Posterior cingulate gyrus (tissue), 11 donors: ENCODE results near the gene KLK13.

ENCODE experiments used
- DNase-seq, 10 donors: peaks; one replicate each; pipeline versions ENCODE4 v3.0.0 to v3.0.0-alpha.2; 2020 to 2021; ENCODE audit warnings: mixed read lengths in 3 of 10
- intact Hi-C: fragments of 100-400 bp; cut with DNase I; formaldehyde crosslinking; loops from one replicate; pipeline ENCODE4 v1.15.1; 2023

KLK13 gene

DNA sequence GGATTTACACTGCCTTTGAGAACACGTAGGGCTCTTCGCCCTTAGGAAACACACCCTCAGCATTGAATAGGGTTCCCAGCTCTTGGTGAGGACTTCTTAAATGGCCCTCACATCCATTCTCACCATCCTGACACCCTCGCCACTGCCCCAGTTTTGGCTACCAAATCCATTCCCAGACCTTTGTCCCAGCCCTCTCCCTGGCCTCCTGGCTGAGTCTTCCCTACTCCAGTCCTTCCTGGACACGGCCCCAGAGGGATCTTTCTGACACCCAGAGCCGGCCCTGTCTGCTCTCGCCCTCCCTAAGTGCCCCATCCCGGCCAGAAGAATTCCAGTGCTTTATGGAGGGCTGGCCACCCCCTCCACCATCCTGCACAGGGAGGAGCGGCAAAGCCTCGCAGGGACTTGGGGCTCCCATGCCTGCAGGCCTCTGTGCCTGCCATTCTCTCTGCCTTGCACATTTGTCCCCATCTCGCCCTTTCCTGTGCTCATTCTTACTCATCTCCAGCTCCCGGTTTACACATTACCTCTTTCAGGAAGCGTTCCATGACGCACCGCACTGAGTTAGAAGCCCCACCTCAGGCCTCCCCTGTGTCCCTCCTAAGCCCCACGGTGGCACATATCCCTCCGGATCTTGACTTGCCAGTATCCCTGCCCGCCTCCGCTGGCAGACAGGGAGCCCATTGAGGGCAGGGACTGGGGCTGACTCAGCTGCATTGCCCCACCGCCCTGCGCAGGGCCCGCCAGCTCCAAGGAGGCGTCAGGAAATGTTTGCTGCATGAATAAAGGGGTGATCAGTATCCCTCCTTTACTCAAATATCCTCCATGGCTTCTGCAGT is 28.8 kb upstream of the KLK13 start:
- intact Hi-C loops, result loop anchor here (1.0 kb wide), 1 partner anchor 72 kb away; no protein-coding TSS in a partner anchor
- DNase-seq, result peak in 3 of 10 donors; percentile 39 to 73 (median 46)

DNA sequence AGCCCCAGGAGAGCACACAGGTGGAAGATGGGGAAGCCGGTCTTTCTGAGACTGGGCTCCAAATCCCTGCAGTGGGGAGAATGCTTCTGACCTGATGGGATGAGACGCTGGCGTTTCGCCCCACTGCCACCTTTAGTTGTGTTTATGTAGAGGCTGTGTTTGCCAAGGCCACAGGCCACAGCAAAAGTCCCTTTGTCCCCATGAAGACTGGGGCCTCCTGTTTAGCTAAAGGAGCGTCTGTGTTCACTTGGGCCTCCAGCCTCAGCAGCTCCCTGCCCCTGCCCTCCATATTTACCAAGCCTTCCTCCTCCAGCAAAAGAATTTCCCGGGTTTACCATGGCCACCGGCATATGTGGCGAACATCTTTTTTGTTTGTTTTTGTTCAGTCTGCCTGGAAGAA is 28.2 kb upstream of the KLK13 start:
- peak in 3 of 10 donors; percentile 20 to 82 (median 50) for DNase-seq
- intact Hi-C loops, result no loop called here

DNA sequence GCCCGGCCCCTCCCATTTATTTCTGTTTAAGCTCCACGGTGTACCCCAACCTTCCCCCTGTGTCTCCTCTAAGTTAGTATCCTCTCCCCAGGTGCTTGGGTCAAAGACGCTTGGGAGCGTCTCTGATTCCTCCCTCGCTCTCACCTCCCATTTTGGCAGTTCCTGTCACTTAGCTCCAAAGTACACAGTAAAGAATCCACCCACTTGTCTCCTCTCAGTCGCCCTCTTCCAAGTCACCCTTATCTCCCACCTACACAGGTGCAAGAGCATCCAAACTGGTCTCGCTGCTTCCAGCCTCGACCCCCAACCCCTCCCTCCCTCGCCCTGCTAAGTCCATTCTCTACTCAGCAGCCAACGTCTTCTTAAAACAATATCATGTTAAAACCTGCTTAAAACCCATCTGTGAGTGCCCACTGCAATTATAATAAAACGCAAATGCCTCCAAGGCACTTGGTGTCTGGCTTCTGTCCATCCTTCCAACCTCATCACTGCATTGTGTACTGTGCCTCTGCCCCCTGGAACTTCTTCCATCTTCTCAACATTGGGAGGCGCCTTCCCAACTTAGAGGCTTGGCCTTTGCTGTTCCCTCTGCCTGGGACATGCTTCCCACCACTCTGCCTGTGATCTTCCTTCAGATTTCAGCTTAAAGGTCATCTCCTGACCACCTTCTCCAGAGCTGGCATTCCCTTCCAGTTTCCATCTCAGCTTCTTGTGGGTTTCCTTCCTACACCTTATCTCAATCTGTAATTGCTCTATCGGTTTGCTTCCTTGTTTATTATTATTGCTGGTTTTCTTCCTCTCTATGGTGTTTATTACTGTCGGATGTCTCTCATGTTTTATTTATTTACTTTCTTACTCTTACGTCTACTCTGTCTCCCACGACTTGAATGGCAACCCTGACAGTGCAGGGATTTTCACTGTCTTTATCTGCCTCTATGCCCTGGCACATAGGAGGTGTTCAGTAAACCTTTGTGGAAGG is 27.3 kb upstream of the KLK13 start:
- peak in 2 of 10 donors; percentile 16 to 25 for DNase-seq
- intact Hi-C loops, result no loop called here

DNA sequence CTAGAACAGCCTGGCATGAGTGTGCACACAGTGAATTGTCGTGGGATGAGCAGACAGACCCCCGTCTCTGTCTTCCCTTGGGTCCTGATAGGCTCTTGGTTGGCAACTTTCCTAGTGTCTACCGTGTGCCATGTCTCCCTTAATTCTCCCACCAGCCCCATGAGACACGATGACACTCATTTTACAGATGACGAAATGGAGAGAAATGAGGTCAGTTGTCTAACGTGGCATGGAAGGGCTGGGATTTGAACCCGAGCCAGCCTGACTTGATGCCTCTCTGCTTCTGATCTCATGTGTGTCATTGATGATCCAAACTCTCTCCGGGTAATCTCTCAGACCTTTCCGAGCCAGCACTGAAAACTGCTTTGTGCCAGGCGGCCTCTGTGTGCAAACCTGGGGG is 26.2 kb upstream of the KLK13 start:
- DNase-seq, result peak in 1 of 10 donors; percentile 21
- intact Hi-C loops, result no loop called here

DNA sequence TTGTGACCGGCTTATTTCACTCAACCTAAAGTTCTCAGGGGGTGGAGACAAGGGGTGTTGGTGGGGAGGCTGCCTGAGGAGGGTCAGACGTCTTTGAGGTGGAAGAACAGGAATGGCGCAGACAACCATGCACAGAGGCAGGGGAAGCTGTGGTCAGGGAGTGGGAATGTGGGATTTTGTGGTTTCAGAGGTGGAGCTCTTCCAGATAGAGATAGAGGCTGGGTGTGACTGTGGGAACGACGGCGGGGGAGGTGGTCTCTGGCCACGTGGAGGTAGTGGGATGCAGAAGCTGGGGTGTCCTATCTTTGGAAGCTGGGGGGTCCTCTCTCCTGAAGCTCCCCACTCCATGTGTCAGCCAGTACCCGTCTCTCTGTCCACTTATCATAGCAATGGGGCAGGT is 25.6 kb upstream of the KLK13 start:
- peak in 2 of 10 donors; percentile 10 to 53 for DNase-seq
- intact Hi-C loops, result no loop called here

DNA sequence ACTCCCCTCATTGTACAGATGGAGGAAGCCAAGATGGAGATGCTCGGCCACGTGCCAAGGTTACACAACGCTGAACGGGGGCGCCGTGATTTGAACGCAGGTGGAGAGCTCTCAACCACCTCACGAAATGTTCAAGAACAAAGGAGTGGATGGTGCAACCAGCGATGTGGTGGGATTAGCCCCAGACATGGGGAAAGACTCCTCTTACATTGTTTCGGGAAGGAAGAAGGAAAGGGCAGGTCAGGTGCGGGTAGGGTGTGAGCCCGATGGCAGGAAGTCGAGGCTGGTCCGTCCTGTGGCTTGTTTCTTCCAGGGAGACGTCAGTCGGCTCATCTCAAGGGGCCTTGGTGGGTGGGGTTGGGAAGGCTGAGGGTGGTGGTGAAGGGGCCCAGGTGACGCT is 24.9 kb upstream of the KLK13 start:
- intact Hi-C loops, result no loop called here
- peak in 2 of 10 donors; percentile 32 to 60 for DNase-seq

DNA sequence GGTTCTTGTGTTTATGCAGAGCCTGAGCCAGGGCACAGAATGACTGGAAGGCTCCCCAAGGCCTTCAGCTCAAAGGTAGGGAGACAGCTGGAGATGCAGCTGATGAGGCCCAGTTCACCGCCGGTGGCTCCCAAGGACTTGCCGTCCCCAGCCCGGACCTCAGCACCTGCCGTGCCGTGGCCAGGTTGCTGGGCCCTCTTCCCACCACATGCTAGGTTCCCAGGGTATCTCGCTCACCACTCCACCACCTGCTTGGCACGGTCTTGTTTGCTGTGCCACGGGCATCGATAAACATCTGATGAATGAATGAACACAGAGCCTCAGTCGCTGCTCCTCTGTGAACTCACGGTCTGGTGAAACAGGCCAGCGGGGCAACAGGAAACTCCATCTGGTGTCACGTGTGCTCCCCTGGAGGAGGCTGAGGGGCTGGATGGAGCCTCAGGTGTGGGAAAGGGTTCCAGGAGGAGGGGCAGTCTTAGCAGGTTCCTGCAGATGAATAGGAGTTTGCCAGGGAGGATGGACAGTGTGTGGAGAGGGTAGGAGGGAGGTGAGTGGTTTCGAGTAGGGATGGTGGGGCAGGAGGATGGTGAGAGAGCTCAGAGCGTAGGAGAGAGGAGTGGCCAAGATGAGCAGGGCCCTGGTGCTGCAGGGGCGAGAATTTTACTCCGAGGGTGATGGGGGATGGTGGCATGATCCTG is 21.4 kb upstream of the KLK13 start:
- intact Hi-C loops, result no loop called here
- peak in 2 of 10 donors; percentile 46 to 55 for DNase-seq

DNA sequence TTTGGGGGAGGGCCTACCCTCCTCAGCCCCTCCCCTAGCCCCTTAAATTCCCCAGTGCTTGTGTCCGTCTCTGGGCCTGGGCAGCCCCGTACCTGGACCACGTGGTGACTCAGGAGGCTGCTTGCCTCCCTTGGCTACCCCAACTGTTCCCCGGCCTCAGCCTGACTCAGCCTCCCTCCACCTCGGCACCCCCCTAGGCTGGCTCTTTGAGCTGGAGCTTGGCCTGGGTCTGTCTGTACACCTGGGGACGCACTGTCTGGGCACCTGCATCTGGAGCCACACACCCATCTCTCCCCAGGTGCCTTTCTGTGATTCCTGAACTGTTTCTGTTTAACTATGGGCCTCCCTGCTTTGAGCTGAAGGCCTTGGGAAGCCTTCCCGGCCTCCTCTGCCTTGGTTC is 19.6 kb upstream of the KLK13 start:
- DNase-seq, result peak in 2 of 10 donors; percentile 53 to 71
- intact Hi-C loops, result no loop called here

DNA sequence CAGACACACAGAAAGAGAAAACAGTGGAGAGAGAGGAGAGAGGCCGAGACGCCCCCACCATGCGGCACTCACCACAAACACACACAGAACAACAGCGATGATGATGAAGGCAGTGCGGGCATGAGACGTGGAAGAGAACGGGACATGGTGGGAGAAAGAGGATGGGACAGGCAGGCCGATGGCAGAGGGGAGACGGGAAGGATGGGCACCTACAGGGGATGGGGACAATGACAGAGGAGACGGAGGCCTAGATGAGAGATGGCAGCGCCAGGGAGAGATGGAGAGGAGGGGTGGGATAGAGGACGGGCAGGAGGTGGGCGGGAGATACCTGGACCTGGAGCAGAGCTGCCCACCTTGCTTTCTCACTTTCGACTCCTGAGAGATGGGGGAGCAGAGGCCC is 18.9 kb upstream of the KLK13 start:
- peak in 2 of 10 donors; percentile 24 to 59 for DNase-seq
- intact Hi-C loops, result no loop called here

DNA sequence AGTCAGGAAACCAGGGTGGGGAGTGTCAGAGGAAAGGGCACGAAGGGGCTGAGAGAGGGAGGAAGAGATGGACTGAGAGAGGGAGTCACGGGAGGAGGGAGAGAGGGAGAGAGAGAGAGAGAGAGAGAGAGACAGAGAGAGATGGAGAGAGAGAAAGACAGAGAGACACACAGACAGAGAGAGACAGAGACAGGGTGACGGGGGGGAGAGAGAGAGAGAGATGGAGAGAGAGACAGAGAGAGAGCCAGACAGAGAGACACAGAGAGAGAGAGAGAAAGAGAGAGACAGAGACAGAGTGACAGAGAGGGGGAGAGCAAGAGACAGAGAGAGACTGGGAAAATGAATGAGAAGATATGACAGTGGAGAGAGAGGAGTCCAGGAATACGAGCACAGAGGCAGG is 18.3 kb upstream of the KLK13 start:
- no peak for DNase-seq
- intact Hi-C loops, result no loop called here

DNA sequence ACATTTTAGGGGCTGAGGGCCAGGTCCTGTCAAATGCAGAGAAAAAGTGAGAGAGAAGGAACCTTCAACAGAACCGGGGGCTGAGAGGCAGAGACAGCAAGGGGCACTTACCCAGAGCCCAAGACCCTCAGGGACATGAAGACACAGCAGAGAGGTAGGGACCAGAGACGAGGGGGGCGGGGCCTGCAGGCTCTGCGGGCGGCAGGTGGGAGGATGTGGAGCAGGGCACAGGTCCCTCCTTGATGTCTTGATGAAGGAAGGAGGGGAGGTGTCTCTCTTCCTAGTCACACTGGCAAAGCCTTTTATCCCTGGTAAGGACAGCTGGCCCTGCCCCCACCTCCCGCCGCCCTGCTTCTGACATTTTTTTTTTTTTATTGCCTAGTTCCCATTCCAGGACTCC is 17.7 kb upstream of the KLK13 start, which contains the start of gene KLK14:
Gene KLK14 (minus strand): TSS at position 277 of the 400 bp plus-strand sequence. CDS start 273 bp downstream, at position 4.
- intact Hi-C loops, result no loop called here

DNA sequence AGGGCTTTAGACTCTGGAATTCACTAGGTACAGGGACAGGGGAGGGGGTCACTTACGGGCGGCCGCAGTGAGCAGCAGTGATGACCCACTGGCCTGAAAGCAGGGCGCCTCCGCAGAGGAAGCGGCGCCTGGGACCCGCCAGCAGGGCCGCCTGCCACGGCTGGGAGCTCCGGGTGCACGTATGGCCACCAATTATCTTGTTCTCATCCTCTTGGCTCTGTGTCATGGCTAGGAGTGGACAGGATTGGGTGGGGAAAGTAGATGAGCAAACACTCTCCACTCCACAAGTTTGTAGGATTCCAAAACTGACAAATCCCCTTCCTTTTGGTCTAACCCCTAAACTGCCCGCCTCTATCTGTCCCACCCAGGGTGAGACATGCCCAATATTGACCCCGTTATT is 16.6 kb upstream of the KLK13 start:
- peak in 1 of 10 donors; percentile 59 for DNase-seq
- intact Hi-C loops, result no loop called here

More for the DNA sequence above, 17.7 kb upstream of the KLK13 start, which contains the start of gene KLK14:
- DNase-seq, result peak in 2 of 10 donors; percentile 36 to 57

DNA sequence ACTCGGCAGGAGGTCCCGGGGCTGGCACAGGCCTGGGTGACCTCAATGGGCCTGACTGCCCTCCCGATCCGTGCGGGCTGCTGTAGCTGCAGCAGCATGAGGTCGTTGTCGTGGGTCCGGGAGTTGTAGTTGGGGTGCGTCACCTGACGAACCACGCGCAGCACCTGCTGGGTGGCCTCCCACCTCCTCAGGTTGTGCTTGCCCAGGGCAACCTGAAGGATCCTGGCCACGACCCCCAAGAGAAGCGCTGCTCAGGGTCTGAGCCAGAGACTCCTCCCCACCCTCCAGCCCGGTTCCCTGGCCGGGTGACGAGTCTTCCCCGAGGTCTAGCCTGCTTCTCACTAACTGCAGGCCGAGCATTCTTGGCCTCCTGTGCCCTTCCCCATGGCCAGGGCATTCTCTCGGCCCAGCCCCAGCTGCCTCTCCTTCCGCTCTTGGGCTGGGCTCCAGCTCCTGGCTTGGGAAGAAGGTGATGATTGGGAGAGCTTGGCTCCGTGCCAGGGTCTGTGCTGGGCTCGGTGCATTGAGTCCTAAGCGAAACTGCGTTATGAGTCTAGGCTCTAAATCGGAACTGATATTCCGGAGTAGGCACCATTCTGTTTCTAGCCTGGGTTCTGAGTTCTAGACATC is 14.7 kb upstream of the KLK13 start:
- peak in 3 of 10 donors; percentile 26 to 77 (median 65) for DNase-seq
- intact Hi-C loops, result no loop called here

DNA sequence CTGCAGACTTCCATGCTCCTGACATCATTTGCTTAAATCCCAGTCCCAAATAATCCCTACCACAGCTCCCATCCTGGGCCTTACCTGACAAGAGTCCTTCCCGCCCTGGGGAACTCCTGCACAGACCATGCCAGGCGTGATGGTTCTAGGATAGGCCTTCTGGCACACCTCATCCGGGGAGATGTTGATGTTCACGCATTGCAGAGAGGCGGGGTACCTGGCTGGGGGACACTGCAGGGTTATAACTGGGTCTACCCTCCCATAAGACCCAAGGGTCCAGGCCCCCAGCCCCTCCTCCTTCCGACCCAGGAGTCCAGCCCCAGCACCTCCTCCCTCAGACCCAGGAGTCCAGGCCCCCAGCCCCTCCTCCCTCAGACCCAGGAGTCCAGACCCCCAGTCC is 13.8 kb upstream of the KLK13 start:
- intact Hi-C loops, result no loop called here
- DNase-seq, result peak in 2 of 10 donors; percentile 67 to 77

DNA sequence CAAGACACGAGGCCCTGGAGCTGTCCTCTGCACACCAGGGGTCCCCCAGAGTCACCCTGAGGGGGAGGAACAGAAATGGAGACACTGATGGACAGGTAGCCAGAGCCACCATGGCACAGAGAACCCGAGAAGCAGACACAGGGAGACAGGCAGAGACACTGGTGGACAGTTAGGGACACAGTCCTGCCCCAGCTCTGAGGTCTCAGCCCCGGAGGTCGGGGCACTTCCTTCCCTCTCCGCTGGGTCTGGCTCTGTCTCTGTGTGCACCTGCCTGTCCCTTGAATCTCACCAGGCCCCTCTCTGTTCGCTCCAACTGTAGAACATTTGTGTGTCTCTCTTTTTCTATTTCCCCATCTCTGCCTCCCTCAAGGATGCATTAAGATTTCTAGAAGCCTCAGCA is 13.2 kb upstream of the KLK13 start:
- DNase-seq, result no peak
- intact Hi-C loops, result no loop called here

DNA sequence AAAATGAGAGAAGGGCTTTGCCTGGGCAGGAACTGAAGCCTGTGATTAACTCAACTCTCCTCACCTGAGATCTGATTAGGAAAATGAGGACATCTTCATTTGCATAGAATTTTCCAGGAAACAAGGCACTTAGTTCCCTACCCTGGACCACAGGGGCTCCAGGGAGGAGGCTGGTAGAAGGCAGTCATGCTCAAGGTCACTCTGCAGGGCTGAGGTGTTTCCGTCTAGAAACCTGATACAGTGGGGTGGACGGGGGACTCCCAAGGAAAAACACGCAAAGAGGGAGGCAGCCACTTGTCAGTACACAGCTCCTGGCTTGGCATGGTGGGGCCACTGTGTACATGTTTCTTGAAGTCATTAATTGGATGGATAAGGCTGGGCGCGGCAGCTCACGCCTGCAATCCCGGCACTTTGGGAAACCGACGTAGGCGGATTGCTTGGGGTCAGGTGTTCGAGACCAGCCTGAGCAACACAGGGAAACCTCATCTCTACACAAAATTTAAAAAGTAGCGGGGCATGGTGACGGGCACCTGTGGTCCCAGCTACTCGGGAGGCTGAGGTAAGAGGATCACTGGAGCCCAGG is 11.8 kb upstream of the KLK13 start:
- intact Hi-C loops, result no loop called here
- no peak for DNase-seq

DNA sequence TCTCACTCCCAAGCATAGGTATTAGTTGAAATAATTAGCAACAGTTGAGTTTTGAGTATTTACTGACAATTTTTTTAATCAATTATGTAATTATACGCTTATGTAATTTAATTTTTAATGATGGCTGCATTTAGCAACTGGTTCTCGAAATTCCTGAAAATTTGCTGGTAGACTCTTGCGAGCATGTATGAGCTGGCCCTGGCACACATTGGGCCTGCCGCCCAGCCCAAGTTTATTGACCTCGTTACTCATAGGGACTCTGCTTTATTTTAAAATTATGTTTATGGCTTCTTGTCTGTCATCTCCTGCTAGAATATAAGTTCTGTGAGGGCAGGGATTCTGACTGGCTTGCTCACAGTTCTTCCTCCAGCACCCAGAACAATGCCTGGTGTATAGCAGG is 11.1 kb upstream of the KLK13 start:
- DNase-seq, result no peak
- intact Hi-C loops, result no loop called here

DNA sequence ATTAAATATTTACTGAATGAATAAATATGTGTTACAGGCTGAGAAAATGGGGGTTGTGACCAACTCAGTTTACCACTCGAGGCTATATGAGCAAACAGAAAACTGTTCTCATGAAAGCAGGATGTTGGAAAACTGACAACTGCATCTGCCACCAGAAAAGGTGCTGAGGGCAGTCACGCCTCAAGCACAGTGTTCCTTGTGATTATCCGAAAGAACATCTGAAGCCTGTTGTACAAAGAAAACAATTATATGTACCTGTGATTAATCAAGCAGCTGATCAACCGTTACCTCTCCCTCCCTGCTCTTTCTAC is 6.2 kb upstream of the KLK13 start:
- intact Hi-C loops, result no loop called here
- DNase-seq, result no peak

DNA sequence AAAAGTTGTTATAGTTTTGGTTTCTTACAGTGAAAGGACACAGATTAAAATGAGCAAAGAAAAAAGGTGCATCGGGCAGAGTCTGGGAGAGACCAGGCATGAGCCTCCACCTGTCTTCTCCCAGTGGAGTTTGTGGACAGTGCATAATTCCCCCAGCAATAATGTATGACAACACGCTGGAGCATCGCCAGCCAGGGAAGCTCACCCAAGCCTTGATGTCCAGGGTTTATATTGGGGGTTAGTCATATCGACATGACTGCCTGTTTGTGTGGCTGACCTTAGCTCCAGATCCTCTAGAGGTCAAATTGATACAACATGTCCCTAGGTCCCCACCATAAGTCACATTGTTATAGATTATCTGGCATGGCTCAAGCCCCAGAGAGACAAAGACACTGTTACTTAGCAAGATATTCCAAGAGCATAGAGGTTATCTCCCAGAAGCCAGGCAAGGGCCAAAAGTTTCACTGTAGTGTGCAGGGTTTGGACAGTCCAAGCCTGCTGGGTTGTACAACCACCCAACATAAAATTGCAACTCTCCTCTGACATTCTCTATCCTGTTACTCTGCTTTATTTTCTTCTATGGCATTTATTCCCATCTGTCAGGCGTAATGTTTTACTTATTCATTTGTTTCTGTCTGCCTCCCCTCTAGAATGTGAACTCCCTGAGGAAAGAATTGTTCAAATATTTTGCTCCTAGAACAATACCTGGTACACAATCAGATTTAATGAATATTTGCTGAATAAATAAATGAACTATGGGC is 5.6 kb upstream of the KLK13 start:
- intact Hi-C loops, result no loop called here

More for the DNA sequence above, 5.6 kb upstream of the KLK13 start:
- DNase-seq, result no peak
